Measurements from ENCODE around the gene MTCL1. TPM values are rescaled to one million over a fixed set of nuclear protein-coding genes. Genes with fewer than 3 reads are reported as not detected.
A peak's percentile ranks its signal among the peaks of the same experiment; 100 is the strongest.

MTCL1 gene
- total and polyA plus RNA-seq, 2 of the 8 experiments (the other 6 are each of a cell fraction or from before 2014, with no cell fraction given) = 16.6 to 60.8 TPM

DNA sequence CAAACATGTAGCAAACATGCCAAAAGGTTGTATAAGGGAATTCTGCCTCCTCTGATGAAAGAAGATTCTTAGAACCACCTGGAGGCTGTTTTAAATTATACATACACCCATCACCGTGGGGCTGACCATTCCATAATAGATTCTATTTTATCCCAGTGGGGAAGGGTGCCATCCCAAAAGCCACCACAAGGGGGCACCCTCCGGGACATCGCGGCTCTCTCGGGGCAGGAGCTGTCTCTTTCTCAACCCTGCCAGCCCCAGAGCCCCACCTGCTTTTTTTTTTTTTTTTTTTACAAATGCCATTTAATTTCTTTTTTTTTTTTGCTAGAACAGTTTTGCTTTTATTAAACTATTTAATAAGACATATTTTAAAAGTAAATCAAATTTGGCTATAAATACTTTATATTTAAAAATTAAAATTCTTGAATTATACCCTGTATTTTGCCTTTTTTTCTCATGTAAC, 8.6 kb upstream of the MTCL1 start:
- H2BK20ac ChIP-seq (ENCODE audit: low read length) = no peak overlapping the region
- no peak overlapping the region for H3K4me2 ChIP-seq (ENCODE audit: insufficient read depth in 1 of 2, low read depth in 2 of 2, low read length in 2 of 2)
- no peak overlapping the region for H4K8ac ChIP-seq (ENCODE audit: extremely low read depth, insufficient read depth, low read length)
- no peaks in the 10 kb centered on the region for H3K23me2 ChIP-seq (ENCODE audit: low read depth, low read length)
- H3K4ac ChIP-seq (replicated peaks; ENCODE audit: insufficient read length, low read depth, low read length) = no peak overlapping the region
- no peak overlapping the region for H3K27ac ChIP-seq (ENCODE audit: low read depth, low read length)
- no peaks in the 10 kb centered on the region for H3K79me1 ChIP-seq (ENCODE audit: low read depth, low read length)
- 9% methylated on average over 5 of the region's 5 CpGs; no CpG with 5 or more reads in 1 of the 2 experiments for WGBS, 2 experiments (ENCODE audit: extremely low coverage in 1 of 2, insufficient coverage in 1 of 2, insufficient read length in 1 of 2, insufficient replicate concordance in 2 of 2, low coverage in 1 of 2, low lambda C conversion rate in 2 of 2, missing lambda C conversion rate in 1 of 2)
- no peaks in the 10 kb centered on the region for H3K27me3 ChIP-seq (replicated peaks in 1 of 4; ENCODE audit: control insufficient read depth in 3 of 4, extremely low read depth in 1 of 4, insufficient read depth in 3 of 4, low read length in 3 of 4)
- H4K91ac ChIP-seq (replicated peaks; ENCODE audit: insufficient read length, low read length) = no peak overlapping the region
- no peak overlapping the region for H2BK12ac ChIP-seq (ENCODE audit: low read depth, low read length)
- H3K4me1 ChIP-seq (replicated peaks in 1 of 4; ENCODE audit: control insufficient read depth in 3 of 4, insufficient read depth in 4 of 4, low read length in 3 of 4) = no peaks in the 10 kb centered on the region
- no peak overlapping the region for H3K23ac ChIP-seq (ENCODE audit: insufficient read length)
- no peak overlapping the region for H2BK5ac ChIP-seq (ENCODE audit: low read depth, low read length)
- no peak overlapping the region for H3K4me3 ChIP-seq (ENCODE audit: extremely low read depth in 1 of 4, insufficient read depth in 2 of 4, low read depth in 3 of 4, low read length in 4 of 4)
- no peaks in the 10 kb centered on the region for H3K9me3 ChIP-seq (ENCODE audit: insufficient read depth in 2 of 2, low read depth in 1 of 2, low read length in 1 of 2)
- ChIA-PET POLR2A (ENCODE audit: partially characterized antibody) (no interaction called here), CTCF (ENCODE audit: partially characterized antibody) (interaction anchor here (0.6 to 4.2 kb wide), 25 partner anchors 11 to 308 kb away, joined by 3 to 22 read pairs (median 4); no protein-coding TSS in a partner anchor)
- DNase-seq (ENCODE audit: low read depth in 1 of 2, low spot score in 2 of 2) (peak in 1 of 2 experiments; percentile 95), FAIRE-seq (no peak)
- no peak overlapping the region for H2AK5ac ChIP-seq (ENCODE audit: low read depth, low read length)
- TF ChIP-seq, protein P1, sequence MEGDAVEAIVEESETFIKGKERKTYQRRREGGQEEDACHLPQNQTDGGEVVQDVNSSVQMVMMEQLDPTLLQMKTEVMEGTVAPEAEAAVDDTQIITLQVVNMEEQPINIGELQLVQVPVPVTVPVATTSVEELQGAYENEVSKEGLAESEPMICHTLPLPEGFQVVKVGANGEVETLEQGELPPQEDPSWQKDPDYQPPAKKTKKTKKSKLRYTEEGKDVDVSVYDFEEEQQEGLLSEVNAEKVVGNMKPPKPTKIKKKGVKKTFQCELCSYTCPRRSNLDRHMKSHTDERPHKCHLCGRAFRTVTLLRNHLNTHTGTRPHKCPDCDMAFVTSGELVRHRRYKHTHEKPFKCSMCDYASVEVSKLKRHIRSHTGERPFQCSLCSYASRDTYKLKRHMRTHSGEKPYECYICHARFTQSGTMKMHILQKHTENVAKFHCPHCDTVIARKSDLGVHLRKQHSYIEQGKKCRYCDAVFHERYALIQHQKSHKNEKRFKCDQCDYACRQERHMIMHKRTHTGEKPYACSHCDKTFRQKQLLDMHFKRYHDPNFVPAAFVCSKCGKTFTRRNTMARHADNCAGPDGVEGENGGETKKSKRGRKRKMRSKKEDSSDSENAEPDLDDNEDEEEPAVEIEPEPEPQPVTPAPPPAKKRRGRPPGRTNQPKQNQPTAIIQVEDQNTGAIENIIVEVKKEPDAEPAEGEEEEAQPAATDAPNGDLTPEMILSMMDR (IDR thresholded peaks at IDR 0.05; ENCODE audit: control extremely low read depth in 1 of 3, insufficient read depth in 1 of 3, low read depth in 1 of 3, low read length in 3 of 3) = peak; percentile 72 to 82 (median 75)
- TF ChIP-seq RAD21 (IDR thresholded peaks at IDR 0.05 in 1 of 2, conservative IDR thresholded peaks at IDR 0.05 in 1 of 2; ENCODE audit: low read depth in 2 of 2, low read length in 2 of 2) (peak; percentile 73 to 79), CEBPB (IDR thresholded peaks at IDR 0.05; ENCODE audit: low read depth, low read length) (peak; percentile 62), YY1 (IDR thresholded peaks at IDR 0.05; ENCODE audit: low read depth, low read length) (no peak)
- H3K14ac ChIP-seq (ENCODE audit: insufficient read length) = no peak overlapping the region
- no peaks in the 10 kb centered on the region for H4K20me1 ChIP-seq (replicated peaks in 1 of 2; ENCODE audit: control insufficient read depth in 1 of 2, insufficient read depth in 2 of 2, low read length in 2 of 2)
- no peak overlapping the region for H2BK120ac ChIP-seq (replicated peaks; ENCODE audit: low read depth, low read length)
- no peaks in the 10 kb centered on the region for H3K79me2 ChIP-seq (ENCODE audit: control insufficient read depth in 1 of 2, insufficient read depth in 2 of 2, low read length in 2 of 2)
- no peaks in the 10 kb centered on the region for H3K36me3 ChIP-seq (ENCODE audit: control insufficient read depth in 2 of 4, insufficient read depth in 4 of 4, low read length in 3 of 4)
- no peak overlapping the region for H3K9ac ChIP-seq (replicated peaks in 1 of 4; ENCODE audit: extremely low read depth in 1 of 4, low read depth in 3 of 4, low read length in 3 of 4)
- H2AFZ ChIP-seq (ENCODE audit: low read length) = no peak overlapping the region
- H4K5ac ChIP-seq (ENCODE audit: insufficient read length, low read depth, low read length) = no peak overlapping the region
- H3K18ac ChIP-seq (ENCODE audit: extremely low read depth, low read length) = no peak overlapping the region
- no peak overlapping the region for H3K56ac ChIP-seq (replicated peaks; ENCODE audit: insufficient read length, low read depth, low read length)
- no peak overlapping the region for H2BK15ac ChIP-seq (ENCODE audit: low read length)
